WTC11 (cell line): ENCODE measurements around the gene RFWD3. TPM values are rescaled to one million over a fixed set of nuclear protein-coding genes. Genes with fewer than 3 reads are reported as not detected.
A peak's percentile ranks its signal among the peaks of the same experiment; 100 is the strongest.

Experiments used
- ATAC-seq: fragments of 200-7000 bp; cut with Tn5 transposase; 2 replicates; pipeline ENCODE4 v1.10.0; 2021; ENCODE audit warnings: mild to moderate bottlenecking, moderate library complexity
- CTCF ChIA-PET: fragments of 300-600 bp; sonication (Branson Sonifier 250); formaldehyde crosslinking; loops from one replicate; lab custom pipeline; 2021; ENCODE audit warnings: antibody characterized with exemption; lab: Charles Lee
- POLR2A ChIA-PET: fragments of 350-600 bp; sonication (Branson Sonifier 250); formaldehyde crosslinking; loops from one replicate; lab custom pipeline; 2021; ENCODE audit warnings: antibody characterized with exemption; lab: Charles Lee
- DNase-seq: peaks from one replicate; pipeline ENCODE4 v3.0.0; 2021; ENCODE audit warnings: low spot score
- H3K27ac Mint-ChIP-seq: 2 replicates; pipeline ENCODE4 v1.8.0; 2021; ENCODE audit warnings: mixed read lengths
- H3K27me3 Mint-ChIP-seq: 2 replicates; pipeline ENCODE4 v1.8.0; 2021; ENCODE audit warnings: low read depth, mild to moderate bottlenecking, moderate library complexity, mixed read lengths
- H3K36me3 Mint-ChIP-seq: 2 replicates; pipeline ENCODE4 v1.8.0; 2021; ENCODE audit warnings: mixed read lengths
- H3K4me1 Mint-ChIP-seq: 2 replicates; pipeline ENCODE4 v1.8.0; 2022; ENCODE audit warnings: mixed read lengths
- H3K4me3 Mint-ChIP-seq: 2 replicates; pipeline ENCODE4 v1.8.0; 2021; ENCODE audit warnings: mild to moderate bottlenecking, moderate library complexity, mixed read lengths
- H3K9me3 Mint-ChIP-seq: 2 replicates; pipeline ENCODE4 v1.8.0; 2021; ENCODE audit warnings: mixed read lengths
- E2F5 ChIP-seq: sonication (generic); formaldehyde crosslinking; IDR thresholded peaks from 2 replicates; pipeline ENCODE4 v1.8.1; 2022; ENCODE audit warnings: mild to moderate bottlenecking, moderate library complexity, missing genetic modification reagents
- ELF4 ChIP-seq: sonication (generic); formaldehyde crosslinking; IDR thresholded peaks from 2 replicates; pipeline ENCODE4 v1.8.1; 2022; ENCODE audit warnings: low read depth, mild to moderate bottlenecking, moderate library complexity, missing genetic modification reagents
- ERG ChIP-seq: fragments of 250-450 bp; sonication (Bioruptor Pico); IDR thresholded peaks from 2 replicates; pipeline ENCODE4 v1.8.0; 2021; ENCODE audit warnings: mild to moderate bottlenecking
- ETV6 ChIP-seq: sonication (generic); formaldehyde crosslinking; IDR thresholded peaks from 2 replicates; pipeline ENCODE4 v1.8.1; 2022; ENCODE audit warnings: mild to moderate bottlenecking, missing genetic modification reagents
- FOXP4 ChIP-seq: sonication (generic); formaldehyde crosslinking; IDR thresholded peaks from 2 replicates; pipeline ENCODE4 v1.8.0; 2022; ENCODE audit warnings: mild to moderate bottlenecking, missing genetic modification reagents
- GRHL2 ChIP-seq: fragments of 250-450 bp; sonication (Bioruptor Pico); IDR thresholded peaks from 2 replicates; pipeline ENCODE4 v1.8.0; 2022; ENCODE audit warnings: mild to moderate bottlenecking, moderate library complexity; ENCODE audit not compliant: insufficient replicate concordance, severe bottlenecking
- JUN ChIP-seq: sonication (generic); formaldehyde crosslinking; IDR thresholded peaks from 2 replicates; pipeline ENCODE4 v1.8.0; 2023; ENCODE audit warnings: mild to moderate bottlenecking, missing genetic modification reagents
- NFATC4 ChIP-seq: fragments of 250-450 bp; sonication (Bioruptor Pico); IDR thresholded peaks from 2 replicates; pipeline ENCODE4 v1.9.0; 2021; ENCODE audit warnings: mild to moderate bottlenecking
- NFE2L1 ChIP-seq: sonication (generic); formaldehyde crosslinking; IDR thresholded peaks from 2 replicates; pipeline ENCODE4 v1.8.1; 2023; ENCODE audit warnings: missing genetic modification reagents
- NR1H2 ChIP-seq: sonication (generic); formaldehyde crosslinking; IDR thresholded peaks from 2 replicates; pipeline ENCODE4 v1.9.0; 2021; ENCODE audit warnings: mild to moderate bottlenecking, moderate library complexity, missing genetic modification reagents
- NR3C1 ChIP-seq: sonication (generic); formaldehyde crosslinking; conservative IDR thresholded peaks from 2 replicates; pipeline ENCODE4 v1.8.1; 2023; ENCODE audit warnings: low read depth, mild to moderate bottlenecking, missing genetic modification reagents
- PRDM15 ChIP-seq: sonication (generic); formaldehyde crosslinking; IDR thresholded peaks from 2 replicates; pipeline ENCODE4 v1.8.0; 2022; ENCODE audit warnings: missing genetic modification reagents
- RORB ChIP-seq: fragments of 250-450 bp; sonication (Bioruptor Pico); IDR thresholded peaks from 2 replicates; pipeline ENCODE4 v1.9.0; 2021; ENCODE audit warnings: mild to moderate bottlenecking
- TEAD1 ChIP-seq: sonication (generic); formaldehyde crosslinking; IDR thresholded peaks from 2 replicates; pipeline ENCODE4 v1.8.0; 2022; ENCODE audit warnings: mild to moderate bottlenecking, missing genetic modification reagents
- ZNF121 ChIP-seq: sonication (generic); formaldehyde crosslinking; IDR thresholded peaks from 2 replicates; pipeline ENCODE4 v1.8.0; 2023; ENCODE audit warnings: missing genetic modification reagents
- ZNF138 ChIP-seq: sonication (generic); formaldehyde crosslinking; conservative IDR thresholded peaks from 2 replicates; pipeline ENCODE4 v1.8.1; 2022; ENCODE audit warnings: mild to moderate bottlenecking, moderate library complexity, missing genetic modification reagents
- ZNF423 ChIP-seq: fragments of 250-450 bp; sonication (Bioruptor Pico); IDR thresholded peaks from 2 replicates; pipeline ENCODE4 v2.1.2; 2022; ENCODE audit warnings: mild to moderate bottlenecking, moderate library complexity
- ZNF425 ChIP-seq: fragments of 250-450 bp; sonication (Bioruptor Pico); conservative IDR thresholded peaks from 2 replicates; pipeline ENCODE4 v1.9.0; 2021; ENCODE audit warnings: mild to moderate bottlenecking
- total RNA-seq: library from RNA; stranded (reverse); gene quantifications from 3 replicates; pipeline ENCODE4 v1.2.3, GENCODE V29; 2021

The RFWD3 gene
- total RNA-seq, 1 experiment from 2014 or later: 109 TPM

- TF ChIP-seq TEAD1 (CRISPR knock-in tag): peak; percentile 48; the same call in 1 of the 2 replicates
- TF ChIP-seq PRDM15 (CRISPR knock-in tag): no peak
- TF ChIP-seq, all 79 proteins: peak for 25
Observed at GRCh38 chr16:74606521-74607309, 60.0 kb downstream of the RFWD3 start, which contains the start of gene GLG1 (continued).

GRCh38 chr16:74605746-74606520 lies 60.7 kb downstream of the RFWD3 start:
- TF ChIP-seq NFE2L1 (CRISPR knock-in tag): peak; percentile 25; the same call in 1 of the 2 replicates
- TF ChIP-seq FOXP4 (CRISPR knock-in tag): no peak
- ATAC-seq (peak; percentile 4), DNase-seq (no peak)
- Mint-ChIP-seq H3K27ac (peak overlapping the region; percentile 78), H3K9me3 (no peaks in the 10 kb centered on the region), H3K36me3 (peaks cover 3% of the 10 kb centered on the region; the same call in 1 of the 2 replicates), H3K27me3 (no peaks in the 10 kb centered on the region), H3K4me3 (peak overlapping the region; percentile 86), H3K4me1 (peaks cover 50% of the 10 kb centered on the region)
- ChIA-PET POLR2A (interaction anchor here (1.2 to 2.2 kb wide), 3 partner anchors 13 to 60 kb away, joined by 3 to 8 read pairs (median 4); partner anchors contain the start of gene RFWD3), CTCF (interaction anchor here (0.6 to 1.0 kb wide), 2 partner anchors 61 to 97 kb away, joined by 6 read pairs; partner anchors contain the start of gene RFWD3)

- Mint-ChIP-seq H3K9me3 (no peaks in the 10 kb centered on the region), H3K36me3 (peaks cover 3% of the 10 kb centered on the region; the same call in 1 of the 2 replicates), H3K27me3 (no peaks in the 10 kb centered on the region), H3K27ac (peak overlapping the region; percentile 76; the same call in 1 of the 2 replicates), H3K4me1 (peaks cover 52% of the 10 kb centered on the region), H3K4me3 (peak overlapping the region; percentile 86)
- DNase-seq: no peak
- ChIA-PET CTCF (interaction anchor here (1.0 kb wide), 1 partner anchor 62 kb away, joined by 6 read pairs; the partner anchor contains the start of gene RFWD3), POLR2A (no interaction called here)
- no peak for ATAC-seq
- no peak for TF ChIP-seq ZNF138 (CRISPR knock-in tag)
- TF ChIP-seq NFATC4: no peak
- TF ChIP-seq NR3C1 (CRISPR knock-in tag): no peak
- no peak for TF ChIP-seq FOXP4 (CRISPR knock-in tag)
- no peak for TF ChIP-seq ZNF423 (CRISPR knock-in tag)
- TF ChIP-seq ZNF425 (CRISPR knock-in tag): no peak
- no peak for TF ChIP-seq NFE2L1 (CRISPR knock-in tag)
- no peak for TF ChIP-seq JUN (CRISPR knock-in tag)
- TF ChIP-seq ERG (CRISPR knock-in tag): no peak
- no peak for TF ChIP-seq RORB (CRISPR knock-in tag)
- TF ChIP-seq ZNF121 (CRISPR knock-in tag): no peak
- no peak for TF ChIP-seq NR1H2 (CRISPR knock-in tag)
- TF ChIP-seq E2F5 (CRISPR knock-in tag): no peak
- no peak for TF ChIP-seq ELF4 (CRISPR knock-in tag)
- no peak for TF ChIP-seq GRHL2 (CRISPR knock-in tag)
- no peak for TF ChIP-seq ETV6 (CRISPR knock-in tag)
Observed at GRCh38 chr16:74605332-74605731, 61.3 kb downstream of the RFWD3 start.
